ENCODE data around the gene CPLX4.

The CPLX4 gene

GRCh38 chr18:59308248-59308937 lies 10.1 kb downstream of the CPLX4 start:
- no peak overlapping the region for H3K27ac ChIP-seq
- TF ChIP-seq ZFX (IDR thresholded peaks at IDR 0.05; ENCODE audit: borderline replicate concordance) = no peak
- TF ChIP-seq, protein P1, sequence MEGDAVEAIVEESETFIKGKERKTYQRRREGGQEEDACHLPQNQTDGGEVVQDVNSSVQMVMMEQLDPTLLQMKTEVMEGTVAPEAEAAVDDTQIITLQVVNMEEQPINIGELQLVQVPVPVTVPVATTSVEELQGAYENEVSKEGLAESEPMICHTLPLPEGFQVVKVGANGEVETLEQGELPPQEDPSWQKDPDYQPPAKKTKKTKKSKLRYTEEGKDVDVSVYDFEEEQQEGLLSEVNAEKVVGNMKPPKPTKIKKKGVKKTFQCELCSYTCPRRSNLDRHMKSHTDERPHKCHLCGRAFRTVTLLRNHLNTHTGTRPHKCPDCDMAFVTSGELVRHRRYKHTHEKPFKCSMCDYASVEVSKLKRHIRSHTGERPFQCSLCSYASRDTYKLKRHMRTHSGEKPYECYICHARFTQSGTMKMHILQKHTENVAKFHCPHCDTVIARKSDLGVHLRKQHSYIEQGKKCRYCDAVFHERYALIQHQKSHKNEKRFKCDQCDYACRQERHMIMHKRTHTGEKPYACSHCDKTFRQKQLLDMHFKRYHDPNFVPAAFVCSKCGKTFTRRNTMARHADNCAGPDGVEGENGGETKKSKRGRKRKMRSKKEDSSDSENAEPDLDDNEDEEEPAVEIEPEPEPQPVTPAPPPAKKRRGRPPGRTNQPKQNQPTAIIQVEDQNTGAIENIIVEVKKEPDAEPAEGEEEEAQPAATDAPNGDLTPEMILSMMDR (IDR thresholded peaks at IDR 0.05) = peak; percentile 96

GRCh38 chr18:59306640-59307039 lies 11.8 kb downstream of the CPLX4 start:
- no peak overlapping the region for H3K27ac ChIP-seq
- TF ChIP-seq, protein P1 (IDR thresholded peaks at IDR 0.05) = no peak
- no peak for TF ChIP-seq ZFX (IDR thresholded peaks at IDR 0.05; ENCODE audit: borderline replicate concordance)

- TF ChIP-seq, protein P1 (IDR thresholded peaks at IDR 0.05) = no peak
- no peak for TF ChIP-seq ZFX (IDR thresholded peaks at IDR 0.05; ENCODE audit: borderline replicate concordance)
- H3K27ac ChIP-seq = no peak overlapping the region
Observed at GRCh38 chr18:59305295-59305694, 13.2 kb downstream of the CPLX4 start.

GRCh38 chr18:59303656-59304195 lies 14.7 kb downstream of the CPLX4 start:
- no peak for TF ChIP-seq ZFX (IDR thresholded peaks at IDR 0.05; ENCODE audit: borderline replicate concordance)
- TF ChIP-seq, protein P1 (IDR thresholded peaks at IDR 0.05) = no peak
- no peak overlapping the region for H3K27ac ChIP-seq

GRCh38 chr18:59303006-59303405 lies 15.4 kb downstream of the CPLX4 start:
- TF ChIP-seq ZFX (IDR thresholded peaks at IDR 0.05; ENCODE audit: borderline replicate concordance) = no peak
- TF ChIP-seq, protein P1 (IDR thresholded peaks at IDR 0.05) = no peak
- H3K27ac ChIP-seq = no peak overlapping the region

GRCh38 chr18:59301929-59302328 lies 16.5 kb downstream of the CPLX4 start:
- no peak overlapping the region for H3K27ac ChIP-seq
- TF ChIP-seq, protein P1 (IDR thresholded peaks at IDR 0.05) = no peak
- no peak for TF ChIP-seq ZFX (IDR thresholded peaks at IDR 0.05; ENCODE audit: borderline replicate concordance)

DNA sequence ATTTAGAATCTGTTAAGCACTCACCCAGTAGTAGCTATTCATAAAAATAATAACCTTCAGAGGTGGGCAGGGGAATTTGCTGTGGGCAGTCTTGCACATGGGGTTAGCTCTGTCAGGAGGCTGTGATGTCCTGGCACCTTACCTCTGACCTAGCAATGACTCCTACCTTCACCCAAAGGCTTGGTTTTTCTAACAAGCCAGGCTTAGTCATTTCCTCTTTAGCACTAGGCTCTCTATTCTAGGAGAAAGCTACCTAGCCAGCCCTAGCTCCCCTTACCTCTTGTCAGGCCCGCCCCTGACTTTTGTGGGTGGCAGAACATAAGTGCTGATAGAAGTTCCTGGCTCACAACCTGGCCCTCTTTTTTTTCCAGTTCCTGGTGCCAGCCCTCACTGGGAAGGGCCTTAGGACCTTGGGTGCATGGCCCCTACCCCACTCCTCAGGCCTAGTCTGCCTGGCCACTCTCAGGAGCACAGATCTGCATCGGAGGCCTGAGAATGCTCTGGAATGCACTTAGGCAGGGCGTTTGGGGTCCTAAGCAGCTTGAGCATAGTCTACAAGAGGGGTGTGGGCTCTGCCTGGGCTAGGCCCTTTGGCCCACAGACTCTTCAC lies 17.7 kb downstream of the CPLX4 start:
- H3K27ac ChIP-seq = no peak overlapping the region
- TF ChIP-seq, protein P1 (IDR thresholded peaks at IDR 0.05) = no peak
- TF ChIP-seq ZFX (IDR thresholded peaks at IDR 0.05; ENCODE audit: borderline replicate concordance) = no peak
